ENCODE results near the gene STT3A. TPM values are rescaled to one million over a fixed set of nuclear protein-coding genes. Genes with fewer than 3 reads are reported as not detected.

STT3A gene
- total and polyA plus RNA-seq, 2 donors (not counting 3 experiments of a cell fraction or from before 2014, with no cell fraction given) = 236 to 362 TPM

- H3K4me3 ChIP-seq (replicated peaks in 1 of 3; ENCODE audit: insufficient read depth in 1 of 3, low read depth in 1 of 3, low read length in 3 of 3) = no peak overlapping the region
- no peak overlapping the region for H2AFZ ChIP-seq (ENCODE audit: low read depth, low read length)
- peaks cover 18 to 19% of the 10 kb centered on the region in 2 experiments for H3K36me3 ChIP-seq (ENCODE audit: control insufficient read depth in 2 of 2, extremely low read depth in 1 of 2, insufficient read depth in 2 of 2, low read length in 2 of 2)
- dilution Hi-C loops (cut with MboI; ENCODE audit: extremely low pct_ligation_motif_present, low sequenced_read_pairs) (no loop called here), intact Hi-C loops (cut with micrococcal nuclease) (no loop called here)
- POLR2A ChIA-PET = no interaction called here
- no peak overlapping the region for H3K27ac ChIP-seq (ENCODE audit: insufficient read depth, low read depth, low read length)
- no peak overlapping the region for H3K9ac ChIP-seq (replicated peaks; ENCODE audit: extremely low read depth, insufficient read depth, low read length)
- no peaks in the 10 kb centered on the region for H3K27me3 ChIP-seq (ENCODE audit: control insufficient read depth in 2 of 2, insufficient read depth in 2 of 2, low read length in 2 of 2)
- DNase-seq (ENCODE audit: low read depth, low spot score) (no peak), FAIRE-seq (no peak)
- H3K4me2 ChIP-seq (ENCODE audit: insufficient read depth, low read length) = no peak overlapping the region
- no peaks in the 10 kb centered on the region for H3K9me3 ChIP-seq (replicated peaks; ENCODE audit: control insufficient read depth, insufficient read depth, low read length)
- no TSS peak for BruUV-seq (replicated peaks)
- peaks cover 27% of the 10 kb centered on the region for H3K4me1 ChIP-seq (ENCODE audit: control insufficient read depth, extremely low read depth, insufficient read depth, low read length)
- TF ChIP-seq MYC (IDR thresholded peaks at IDR 0.05; ENCODE audit: low read depth, low read length) (no peak), FOS (IDR thresholded peaks at IDR 0.05; ENCODE audit: borderline replicate concordance, insufficient read depth, low read length) (no peak), GATA2 (IDR thresholded peaks at IDR 0.05; ENCODE audit: insufficient read depth, insufficient read length, low read depth, low read length) (no peak), JUN (IDR thresholded peaks at IDR 0.05; ENCODE audit: borderline replicate concordance, insufficient read depth, insufficient read length, low read depth) (no peak), MAX (IDR thresholded peaks at IDR 0.05; ENCODE audit: insufficient read depth, insufficient read length) (no peak), CTCF (IDR thresholded peaks at IDR 0.05; ENCODE audit: extremely low read depth in 1 of 2, insufficient read depth in 1 of 2, low read depth in 1 of 2, low read length in 2 of 2) (no peak), POLR2A (IDR thresholded peaks at IDR 0.05; ENCODE audit: low read depth, low read length) (no peak), EZH2 (IDR thresholded peaks at IDR 0.05; ENCODE audit: borderline replicate concordance, low read depth, low read length, severe bottlenecking) (no peak), POLR2AphosphoS5 (IDR thresholded peaks at IDR 0.05; ENCODE audit: insufficient read depth, low read depth, low read length) (no peak)
- peaks cover 14% of the 10 kb centered on the region for H3K79me2 ChIP-seq (ENCODE audit: control insufficient read depth, insufficient read depth, low read length)
- H4K20me1 ChIP-seq (replicated peaks; ENCODE audit: control insufficient read depth, extremely low read depth, insufficient read depth, low read length) = no peaks in the 10 kb centered on the region
- CTCF ChIA-PET = interaction anchor here (1.1 to 7.0 kb wide), 2 partner anchors 57 to 252 kb away, joined by 4 to 44 read pairs; no protein-coding TSS in a partner anchor
- no peaks in the 10 kb centered on the region for H3K9me1 ChIP-seq (replicated peaks; ENCODE audit: control insufficient read depth, extremely low read depth, insufficient read depth, low read length)
Measured at GRCh38 chr11:125623064-125623463, 30.4 kb downstream of the STT3A start.

Data from endothelial cell of umbilical vein (primary cell).